GM23338 (cell line): ENCODE data around the gene PPP1R12A.

Experiments
- CREB1 ChIP-seq: fragments of 250-450 bp; sonication (Bioruptor Pico); IDR thresholded peaks from 2 replicates; pipeline ENCODE4 v1.5.0; 2020; ENCODE audit warnings: low read depth, mild to moderate bottlenecking, moderate library complexity
- CTCF ChIP-seq, 2 experiments: fragments of 200-600 bp in 1 of 2; sonication (generic) in 1 of 2; conservative IDR thresholded peaks; 2 replicates each; pipeline versions ENCODE4 v1.5.1 to v1.6.1; 2016 to 2017; ENCODE audit warnings: antibody characterized with exemption in 2 of 2, low read depth in 2 of 2, mild to moderate bottlenecking in 2 of 2, moderate library complexity in 1 of 2
- ETS1 ChIP-seq: IDR thresholded peaks from 2 replicates; pipeline ENCODE4 v1.6.1; 2016; ENCODE audit warnings: antibody characterized with exemption
- EZH2phosphoT487 ChIP-seq: fragments of 200-600 bp; sonication (generic); IDR thresholded peaks from one replicate; pipeline ENCODE4 v1.8.1; 2018; ENCODE audit warnings: antibody characterized with exemption; ENCODE audit not compliant: unreplicated experiment
- POLR2AphosphoS5 ChIP-seq: IDR thresholded peaks from 2 replicates; pipeline ENCODE4 v1.6.1; 2016; ENCODE audit warnings: antibody characterized with exemption, low read depth
- REST ChIP-seq: IDR thresholded peaks from one replicate; pipeline ENCODE4 v1.6.1; 2018; ENCODE audit warnings: antibody characterized with exemption; ENCODE audit not compliant: unreplicated experiment
- ZNF462 ChIP-seq: fragments of 250-450 bp; sonication (Bioruptor Pico); IDR thresholded peaks from 2 replicates; pipeline ENCODE4 v1.5.0; 2020; ENCODE audit warnings: mild to moderate bottlenecking, moderate library complexity

- TF ChIP-seq CTCF (conservative IDR thresholded peaks at IDR 0.05; ENCODE audit: low read depth in 2 of 2) = no peak
- TF ChIP-seq POLR2AphosphoS5 = no peak
- no peak for TF ChIP-seq REST
- TF ChIP-seq EZH2phosphoT487 = no peak
- TF ChIP-seq ETS1 = no peak
- no peak for TF ChIP-seq ZNF462
- no peak for TF ChIP-seq CREB1 (CRISPR knock-in tag)
These were observed 38.9 kb upstream of the PPP1R12A start for GRCh38 chr12:79973801-79974200.
